Measurements from ENCODE around the gene PTPRT.

- TF ChIP-seq CTCF (IDR thresholded peaks at IDR 0.05) (no peak), POLR2A (IDR thresholded peaks at IDR 0.05) (no peak)
Observed at GRCh38 chr20:43016257-43016656, 173.4 kb downstream of the PTPRT start.
